Lower leg skin (tissue), 4 donors: ENCODE results near the gene PLEKHJ1. TPM values are rescaled to one million over a fixed set of nuclear protein-coding genes. Genes with fewer than 3 reads are reported as not detected.

ENCODE experiments used
- DNase-seq, 2 donors: peaks; one replicate each; pipeline ENCODE4 v3.0.0-alpha.2; 2019; ENCODE audit warnings: low spot score in 2 of 2
- H3K4me3 ChIP-seq: fragments of 200-600 bp; sonication (generic); 2 replicates; pipeline ENCODE4 v1.5.1; 2017; ENCODE audit warnings: mild to moderate bottlenecking, low read depth; ENCODE audit not compliant: poor library complexity, severe bottlenecking
- CTCF ChIP-seq, 3 donors: fragments of 450-650 bp; IDR thresholded peaks; one replicate each; pipeline ENCODE4 v1.5.1; 2016; ENCODE audit warnings: antibody characterized with exemption in 3 of 3, mild to moderate bottlenecking in 3 of 3, moderate library complexity in 2 of 3
- POLR2A ChIP-seq, 2 donors: fragments of 450-650 bp; IDR thresholded peaks; one replicate each; pipeline ENCODE4 v1.6.1; 2016 to 2017; ENCODE audit warnings: antibody characterized with exemption in 2 of 2, mild to moderate bottlenecking in 1 of 2, moderate library complexity in 1 of 2
- WGBS, 2 donors: methylation state at CpG; one replicate each; pipeline ENCODE4 v1.1.5; 2018; 5-methylcytosine and 5-hydroxymethylcytosine counted together
- intact Hi-C: fragments of 100-400 bp; cut with DNase I; formaldehyde crosslinking; loops from one replicate; pipeline ENCODE4 v1.15.0; 2023; ENCODE audit warnings: low total_unique reads
- total RNA-seq, 4 donors: library from RNA; depleted of rRNA; stranded (reverse); fragments of >200 nt; gene quantifications; one replicate each; pipeline ENCODE4 v1.1.0, GENCODE V29; 2016

Gene PLEKHJ1
- total RNA-seq, 4 donors from 2014 or later = 52.2 to 80.5 (median 70.0) TPM

GRCh38 chr19:2198317-2198716 is 37.8 kb downstream of the PLEKHJ1 start:
- DNase-seq = no peak
- TF ChIP-seq CTCF (IDR thresholded peaks at IDR 0.05) = no peak
- TF ChIP-seq POLR2A (IDR thresholded peaks at IDR 0.05) = no peak
- 85 to 88% methylated on average over 22 of the region's 22 CpGs for WGBS, 2 donors
- H3K4me3 ChIP-seq = no peak overlapping the region
- intact Hi-C loops = no loop called here

GRCh38 chr19:2197270-2197669 is 38.9 kb downstream of the PLEKHJ1 start:
- H3K4me3 ChIP-seq = no peak overlapping the region
- intact Hi-C loops = no loop called here
- WGBS, 2 donors = 90 to 93% methylated on average over 14 to 15 of the region's 15 CpGs
- TF ChIP-seq CTCF (IDR thresholded peaks at IDR 0.05) (no peak), POLR2A (IDR thresholded peaks at IDR 0.05) (no peak)
- DNase-seq = no peak

GRCh38 chr19:2195914-2196313 is 40.2 kb downstream of the PLEKHJ1 start:
- no peak for DNase-seq
- intact Hi-C loops = no loop called here

GRCh38 chr19:2195361-2195760 is 40.8 kb downstream of the PLEKHJ1 start:
- DNase-seq = no peak
- WGBS, 2 donors = 84 to 90% methylated on average over 11 to 12 of the region's 13 CpGs
- intact Hi-C loops = no loop called here
- H3K4me3 ChIP-seq = no peak overlapping the region
- TF ChIP-seq POLR2A (IDR thresholded peaks at IDR 0.05) = no peak
- no peak for TF ChIP-seq CTCF (IDR thresholded peaks at IDR 0.05)

More at GRCh38 chr19:2195914-2196313, 40.2 kb downstream of the PLEKHJ1 start:
- H3K4me3 ChIP-seq = no peak overlapping the region
- 77 to 96% methylated on average over 17 of the region's 19 CpGs for WGBS, 2 donors
- no peak for TF ChIP-seq POLR2A (IDR thresholded peaks at IDR 0.05)
- TF ChIP-seq CTCF (IDR thresholded peaks at IDR 0.05) = no peak

GRCh38 chr19:2194513-2195078 is 41.5 kb downstream of the PLEKHJ1 start:
- TF ChIP-seq POLR2A (IDR thresholded peaks at IDR 0.05) (no peak), CTCF (IDR thresholded peaks at IDR 0.05) (no peak)
- DNase-seq = no peak
- intact Hi-C loops = no loop called here
- no peak overlapping the region for H3K4me3 ChIP-seq
- WGBS, 2 donors = 83 to 87% methylated on average over 22 to 25 of the region's 25 CpGs

- 94 to 95% methylated on average over 18 of the region's 18 CpGs for WGBS, 2 donors
- no peak overlapping the region for H3K4me3 ChIP-seq
- intact Hi-C loops = no loop called here
- TF ChIP-seq POLR2A (IDR thresholded peaks at IDR 0.05) (no peak), CTCF (IDR thresholded peaks at IDR 0.05) (no peak)
- no peak for DNase-seq
Observed at GRCh38 chr19:2193807-2194206, 42.3 kb downstream of the PLEKHJ1 start.
